Measurements from ENCODE around the gene CPSF2.

Gene CPSF2

GRCh38 chr14:92121670-92122350 lies at the start of gene CPSF2, which contains the start of gene NDUFB1:
TSS of gene CPSF2 (plus strand) at chr14:92121969. CDS start at chr14:92130985, 9,016 bp downstream.
TSS of gene NDUFB1 (minus strand) at chr14:92121706. CDS start at chr14:92117637, 4,069 bp downstream.
- ATAC-seq, result peak; percentile 91

GRCh38 chr14:92074555-92074954 lies 47.2 kb upstream of the CPSF2 start:
- no peak for ATAC-seq

GRCh38 chr14:92088494-92088893 lies 33.3 kb upstream of the CPSF2 start:
- ATAC-seq, result no peak

- ATAC-seq, result no peak
These were observed 28.4 kb upstream of the CPSF2 start for GRCh38 chr14:92093320-92093719.

GRCh38 chr14:92099802-92100201 lies 22.0 kb upstream of the CPSF2 start:
- ATAC-seq, result no peak

GRCh38 chr14:92103363-92103989 lies 18.3 kb upstream of the CPSF2 start:
- ATAC-seq, result no peak

- ATAC-seq, result no peak
These were observed 16.5 kb upstream of the CPSF2 start for GRCh38 chr14:92105073-92105892.

- no peak for ATAC-seq
These were observed 16.0 kb upstream of the CPSF2 start for GRCh38 chr14:92105893-92106142.

- peak; percentile 97 to 98 for ATAC-seq
These were observed 15.4 kb upstream of the CPSF2 start, which contains the start of gene ATXN3 for GRCh38 chr14:92106143-92106926. TSS of gene ATXN3 (minus strand) at chr14:92106582. CDS start at chr14:92106552, 30 bp downstream.

- no peak for ATAC-seq
These were observed 13.2 kb upstream of the CPSF2 start for GRCh38 chr14:92108345-92109254.

GRCh38 chr14:92109490-92109889 lies 12.3 kb upstream of the CPSF2 start:
- no peak for ATAC-seq

GRCh38 chr14:92121207-92121669 lies 531 bp upstream of the CPSF2 start:
- peak in 1 of 2 donors; percentile 22 for ATAC-seq

GRCh38 chr14:92122351-92122677 lies 545 bp downstream of the CPSF2 start:
- ATAC-seq, result peak; percentile 3 to 8

- ATAC-seq, result no peak
These were observed 992 bp downstream of the CPSF2 start for GRCh38 chr14:92122761-92123160.

- ATAC-seq, result no peak
These were observed 12.7 kb downstream of the CPSF2 start for GRCh38 chr14:92134456-92134855.

GRCh38 chr14:92135269-92135668 lies 13.5 kb downstream of the CPSF2 start:
- no peak for ATAC-seq

- no peak for ATAC-seq
These were observed 21.5 kb downstream of the CPSF2 start for GRCh38 chr14:92143309-92143708.

- no peak for ATAC-seq
These were observed 22.2 kb downstream of the CPSF2 start for GRCh38 chr14:92143962-92144361.

GRCh38 chr14:92144708-92145107 lies 22.9 kb downstream of the CPSF2 start:
- ATAC-seq, result no peak

GRCh38 chr14:92153581-92153980 lies 31.8 kb downstream of the CPSF2 start:
- ATAC-seq, result no peak

GRCh38 chr14:92154283-92154942 lies 32.6 kb downstream of the CPSF2 start:
- no peak for ATAC-seq
